GM18526 (cell line): ENCODE data around the gene KCNJ1.

ENCODE experiments used
- POLR2A ChIP-seq: IDR thresholded peaks from 3 replicates; pipeline ENCODE4 v1.6.1; 2011; ENCODE audit not compliant: insufficient read length; ENCODE audit errors: extremely low read depth

The KCNJ1 gene

DNA sequence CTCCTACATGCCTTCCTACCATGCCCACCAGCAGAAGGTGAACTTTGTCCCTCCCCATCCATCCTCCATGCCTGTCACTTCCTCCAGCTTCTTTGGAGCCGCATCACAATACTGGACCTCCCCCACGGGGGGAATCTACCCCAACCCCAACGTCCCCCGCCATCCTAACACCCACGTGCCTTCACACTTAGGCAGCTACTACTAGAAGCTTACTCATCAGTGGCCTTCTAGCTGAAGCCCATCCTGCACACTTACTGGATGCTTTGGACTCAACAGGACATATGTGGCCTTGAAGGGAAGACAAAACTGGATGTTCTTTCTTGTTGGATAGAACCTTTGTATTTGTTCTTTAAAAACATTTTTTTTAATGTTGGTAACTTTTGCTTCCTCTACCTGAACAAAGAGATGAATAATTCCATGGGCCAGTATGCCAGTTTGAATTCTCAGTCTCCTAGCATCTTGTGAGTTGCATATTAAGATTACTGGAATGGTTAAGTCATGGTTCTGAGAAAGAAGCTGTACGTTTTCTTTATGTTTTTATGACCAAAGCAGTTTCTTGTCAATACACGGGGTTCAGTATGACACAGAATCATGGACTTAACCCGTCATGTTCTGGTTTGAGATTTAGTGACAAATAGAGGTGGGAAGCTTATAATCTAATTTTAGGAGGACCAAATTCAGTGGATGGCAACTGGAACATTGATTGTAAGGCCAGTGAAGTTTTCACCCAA lies 56.1 kb downstream of the KCNJ1 start:
- TF ChIP-seq POLR2A: no peak

DNA sequence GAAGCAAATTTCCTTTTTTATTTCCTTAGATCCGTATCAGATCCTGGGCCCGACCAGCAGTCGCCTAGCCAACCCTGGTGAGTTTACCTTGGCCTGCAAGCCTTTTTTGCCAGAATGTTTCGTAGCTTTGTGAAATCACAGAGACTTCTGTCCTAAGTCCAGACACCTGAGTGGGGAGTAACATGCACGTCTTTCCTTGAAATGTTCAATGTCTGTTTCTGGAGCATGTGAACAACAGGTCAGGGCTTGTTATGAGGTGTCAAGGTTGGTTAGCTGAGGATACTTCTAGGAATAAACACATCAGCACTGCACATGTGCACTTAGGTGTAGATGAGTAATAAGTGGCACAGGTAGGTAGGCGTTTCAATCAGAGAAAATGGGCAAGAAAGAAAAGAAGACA lies 58.0 kb downstream of the KCNJ1 start:
- TF ChIP-seq POLR2A: no peak

DNA sequence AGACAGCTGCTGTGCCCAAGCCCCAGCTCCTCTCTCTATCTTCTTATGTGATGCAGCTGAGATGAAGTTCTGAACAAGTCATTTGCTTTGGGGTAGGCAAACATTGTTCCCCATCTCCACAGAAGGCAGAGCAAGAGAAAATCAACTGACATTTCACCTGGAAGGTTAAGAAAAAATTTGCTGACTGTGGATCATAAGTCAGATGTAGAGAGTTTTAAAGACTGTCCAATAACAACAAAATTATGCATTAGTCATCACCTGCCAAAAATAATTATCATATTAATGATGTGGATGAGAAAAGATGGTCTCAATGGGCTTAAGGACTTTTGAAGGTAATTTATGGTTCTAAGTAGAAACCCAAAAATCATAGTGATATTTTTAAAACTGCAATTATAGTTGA lies 59.2 kb downstream of the KCNJ1 start:
- no peak for TF ChIP-seq POLR2A

DNA sequence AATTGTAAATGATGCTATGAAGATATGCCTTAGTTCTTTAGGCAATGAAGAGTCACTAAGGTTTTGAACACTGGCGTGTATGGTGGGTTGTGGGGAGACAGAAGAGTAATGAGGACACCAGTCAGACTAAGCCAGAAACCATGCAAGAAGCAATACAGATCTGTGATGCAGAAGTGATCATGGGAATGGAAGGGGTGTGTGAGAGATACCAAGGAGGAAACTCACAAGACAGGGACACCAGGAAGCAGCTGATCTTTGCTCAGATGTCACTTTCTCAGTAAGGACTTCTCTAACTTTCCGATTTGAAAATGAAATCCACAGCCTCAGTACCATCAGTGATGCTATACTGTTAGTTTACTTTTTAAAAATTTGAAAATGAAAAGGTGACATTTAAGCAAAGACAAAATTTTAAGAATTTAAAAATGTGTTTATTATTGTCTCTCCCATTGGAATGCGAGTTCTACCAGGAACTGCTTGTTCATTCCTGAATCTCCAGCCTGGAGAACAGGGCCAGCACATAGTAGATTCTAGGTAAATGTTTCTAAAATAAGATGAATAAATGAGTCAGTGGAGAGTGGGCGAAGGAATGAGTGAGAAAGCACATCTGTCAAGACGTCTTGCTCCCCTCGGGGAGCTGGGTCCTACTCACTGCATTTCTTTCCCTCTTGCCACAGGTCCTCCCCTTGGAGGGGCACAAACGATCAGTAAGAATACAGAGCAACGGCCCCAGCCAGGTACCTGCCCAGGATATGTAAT lies 60.4 kb downstream of the KCNJ1 start:
- no peak for TF ChIP-seq POLR2A

DNA sequence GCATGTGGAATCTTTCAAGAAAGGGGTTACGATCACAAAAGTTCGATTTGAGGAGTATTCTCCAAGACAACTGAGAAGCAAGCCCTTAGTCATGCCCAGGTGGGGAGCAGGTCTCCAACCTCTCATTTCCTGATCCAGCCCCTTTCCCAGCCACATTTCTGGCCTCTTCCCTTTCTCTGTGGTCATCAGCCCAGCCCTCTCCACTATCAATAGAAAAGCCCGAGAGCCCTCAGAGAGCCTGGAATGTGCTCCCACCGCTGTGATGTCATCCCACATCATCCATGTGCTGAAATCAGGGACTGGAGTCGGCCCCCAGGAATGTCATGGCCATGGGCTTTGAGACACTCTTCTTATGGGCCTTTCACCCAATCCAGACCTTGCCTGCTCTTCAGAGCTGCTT lies 62.6 kb downstream of the KCNJ1 start:
- no peak for TF ChIP-seq POLR2A

DNA sequence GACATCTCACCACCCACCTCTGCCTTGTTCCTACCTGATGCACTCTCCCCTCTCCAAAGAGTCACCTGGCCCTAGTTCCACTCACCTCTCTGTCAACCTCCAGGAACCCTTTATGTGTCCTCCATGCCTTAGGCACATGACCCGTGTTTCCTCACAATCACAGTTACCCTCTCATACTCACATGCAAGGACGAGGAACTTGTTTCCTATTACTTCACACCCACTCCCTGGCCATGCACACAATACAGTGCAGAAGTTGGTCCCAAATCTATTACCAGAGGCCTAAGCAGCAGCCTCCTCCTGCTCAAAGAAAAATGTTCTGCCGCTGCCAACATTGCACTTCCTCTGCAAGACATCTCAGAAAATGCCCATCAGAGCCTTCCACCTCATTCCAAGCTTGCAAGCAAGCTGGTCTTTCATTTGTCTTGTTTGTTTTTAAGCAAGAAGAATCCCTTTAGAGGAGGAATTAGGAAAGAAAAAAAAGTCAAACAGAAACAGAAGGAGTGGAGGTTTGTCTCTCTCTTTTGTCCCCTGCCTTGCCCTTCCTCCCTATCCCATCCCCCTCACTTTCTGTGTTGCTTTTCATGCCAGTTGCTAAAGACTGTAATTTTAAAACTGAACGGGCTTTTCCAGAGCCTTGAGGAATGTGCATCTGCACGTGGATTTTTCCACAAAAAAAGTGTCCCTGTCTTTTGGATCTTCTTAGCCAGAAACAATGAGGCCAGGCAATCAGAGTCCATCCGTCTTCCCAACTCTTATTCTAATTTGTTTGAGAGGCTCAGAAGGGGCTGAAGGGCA lies 63.4 kb downstream of the KCNJ1 start:
- no peak for TF ChIP-seq POLR2A

DNA sequence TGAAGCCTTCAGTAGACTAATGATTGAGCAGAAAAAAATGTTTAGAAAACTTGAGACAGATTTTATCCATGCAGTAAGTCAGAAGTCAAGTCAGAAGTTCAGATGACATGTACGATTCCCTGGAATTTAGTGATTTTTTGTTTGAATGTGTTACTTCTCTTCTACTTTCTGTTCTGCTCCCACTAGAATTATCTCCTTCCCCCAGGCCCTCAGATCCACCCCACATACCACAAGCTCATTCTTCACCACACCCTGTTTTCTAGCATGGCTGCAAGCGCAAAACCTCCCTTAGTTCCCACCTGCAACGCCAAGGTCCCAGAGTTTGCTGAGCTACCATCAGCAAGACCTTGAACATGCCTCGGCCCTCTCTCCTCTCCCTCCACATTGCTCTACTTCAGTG lies 64.1 kb downstream of the KCNJ1 start:
- TF ChIP-seq POLR2A: no peak

DNA sequence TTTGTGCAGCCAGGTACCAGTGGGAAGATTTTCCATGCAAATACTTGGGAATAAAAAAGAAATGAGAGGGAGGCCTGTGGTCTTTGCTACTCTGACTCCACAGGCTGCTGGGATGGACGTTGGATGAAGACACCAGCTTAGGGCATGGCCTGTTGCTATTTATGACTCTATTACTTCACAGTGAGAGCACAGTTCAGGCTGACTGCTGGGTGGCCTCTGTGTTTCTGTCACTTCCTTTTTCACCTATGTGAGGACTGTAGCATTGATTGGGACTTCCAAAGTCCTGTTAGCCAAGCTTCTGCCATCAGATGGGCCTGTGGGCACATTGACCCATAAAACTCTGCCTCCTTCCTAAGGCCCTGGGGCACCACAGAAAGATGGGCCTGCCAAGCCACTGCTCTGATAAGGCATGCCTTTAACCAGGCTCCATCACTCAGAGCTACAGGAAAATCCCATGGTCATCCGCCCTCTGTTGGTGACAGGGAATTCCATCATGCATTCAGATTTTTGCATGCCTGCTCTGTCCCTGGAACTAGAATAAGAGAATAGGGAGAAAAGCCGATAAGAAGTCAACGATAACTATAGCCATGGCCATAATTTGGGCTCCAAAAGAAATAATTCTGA lies 64.6 kb downstream of the KCNJ1 start:
- TF ChIP-seq POLR2A: no peak

DNA sequence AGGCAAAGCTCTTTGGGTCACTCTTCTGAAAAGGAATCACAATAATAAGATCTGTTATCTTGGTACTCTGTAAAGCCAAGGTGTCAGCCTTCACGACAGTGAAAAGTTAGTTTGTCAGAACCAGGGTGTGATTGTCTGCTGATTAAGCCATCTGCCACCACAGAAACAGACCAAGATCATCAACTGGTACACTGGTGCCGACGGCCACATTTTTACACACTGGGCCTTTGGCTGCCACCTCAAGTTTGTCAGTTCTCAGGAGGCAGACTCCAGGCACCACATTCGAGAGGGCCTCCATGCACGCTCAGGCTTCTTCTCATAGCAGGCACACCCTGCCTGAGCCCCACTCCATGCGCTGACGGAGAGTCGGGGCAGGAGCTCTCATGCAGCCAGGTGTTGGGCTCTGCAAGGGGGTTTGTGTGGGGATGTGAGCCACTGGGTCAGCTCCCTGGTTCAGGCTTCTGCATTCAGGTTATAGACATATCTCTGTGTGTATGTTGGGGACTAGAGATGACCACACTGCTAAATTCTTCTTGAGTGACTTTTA lies 66.2 kb downstream of the KCNJ1 start:
- no peak for TF ChIP-seq POLR2A

DNA sequence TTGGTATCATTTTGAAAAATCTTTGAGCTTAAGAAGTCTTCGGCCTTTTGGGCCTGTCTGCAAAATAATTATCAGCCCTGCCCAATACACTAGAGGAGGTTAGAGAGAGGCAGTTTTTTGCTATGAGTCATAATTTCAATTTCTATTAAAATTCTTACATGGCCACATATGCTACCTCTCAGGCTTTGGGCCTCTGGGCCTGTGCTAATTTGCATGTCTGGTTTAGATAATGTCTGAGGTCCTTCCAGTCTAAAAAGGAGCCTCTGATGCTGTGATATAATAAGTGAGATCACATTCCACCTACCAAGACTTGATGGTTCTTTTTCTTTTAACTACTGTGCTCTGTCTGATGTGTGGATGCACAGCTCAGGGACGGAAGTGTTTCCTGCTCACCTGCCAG lies 70.8 kb downstream of the KCNJ1 start:
- TF ChIP-seq POLR2A: no peak

DNA sequence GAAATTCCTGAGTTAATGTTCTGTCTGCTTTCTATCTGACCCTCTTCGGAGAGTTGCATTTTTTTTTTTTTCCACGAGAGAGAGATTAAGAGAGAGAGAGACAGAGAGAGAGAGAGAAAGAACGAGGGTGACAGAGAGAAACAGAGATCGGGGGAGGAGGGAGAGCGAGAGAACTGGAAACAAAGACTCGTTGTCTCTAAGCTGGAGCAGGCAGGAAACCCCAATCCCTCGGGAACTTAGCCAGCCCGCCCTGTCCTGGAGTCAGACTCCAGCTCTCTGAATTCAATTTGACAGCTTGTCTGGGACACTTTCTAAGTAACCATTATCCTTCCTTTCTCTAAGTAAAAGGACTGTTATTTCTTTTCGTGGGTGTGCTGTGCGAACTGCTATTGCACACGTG lies 76.9 kb downstream of the KCNJ1 start:
- TF ChIP-seq POLR2A: no peak

DNA sequence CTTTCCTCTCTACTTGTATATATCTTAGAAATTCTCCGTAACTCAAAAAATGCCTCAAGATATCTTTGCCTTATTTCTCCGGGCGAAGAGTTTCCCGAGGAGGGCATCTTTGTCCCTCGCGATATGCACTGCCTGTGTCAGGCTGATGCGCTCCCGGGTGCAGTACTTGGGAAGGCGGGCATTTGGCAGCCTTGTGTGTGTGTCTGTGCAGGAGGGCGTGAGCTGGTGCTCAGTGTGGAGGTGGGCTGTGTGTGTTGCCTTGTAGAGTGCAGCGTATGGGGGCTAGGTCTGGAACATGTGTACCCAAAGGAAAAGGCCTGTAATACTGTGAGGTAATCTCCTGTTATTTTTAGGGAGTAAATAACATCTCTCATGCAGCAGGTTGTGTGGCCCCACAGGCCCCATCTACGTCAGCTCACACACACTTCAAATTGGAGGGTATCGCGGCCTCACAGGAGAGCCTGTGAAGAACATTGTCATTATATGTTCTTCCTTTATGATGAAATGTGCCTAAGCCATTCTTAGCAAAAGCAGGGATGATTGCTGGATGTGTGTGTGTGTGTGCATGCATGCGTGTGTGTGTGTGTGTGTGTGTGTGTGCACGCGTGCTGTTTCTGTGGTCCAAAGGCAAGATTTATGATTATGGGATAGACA lies 77.5 kb downstream of the KCNJ1 start:
- TF ChIP-seq POLR2A: no peak
